Activated CD4-positive, alpha-beta T cell treated with anti-CD3 and anti-CD28 coated beads, Interleukin-10, Interleukin-2, amounts not matched to agents 100 ng/mL and 50 ng/mL, durations not matched to agents 16 hours and 8 hours (primary cell): ENCODE results near the gene EHD2.
"Not testable (repeated sequence)": the region's sequence is repeated elsewhere in the genome, so short reads cannot be mapped to it uniquely, and the experiment has no call there.

ENCODE experiments used
- DNase-seq: peaks from one replicate; pipeline ENCODE4 v3.0.0-alpha.2; 2020

EHD2 gene

GRCh38 chr19:47776568-47776967 lies 63.3 kb downstream of the EHD2 start:
- DNase-seq = no peak

- not testable (repeated sequence) for DNase-seq
These were observed 64.2 kb downstream of the EHD2 start for GRCh38 chr19:47777245-47778048.

GRCh38 chr19:47778049-47778953 lies 65.1 kb downstream of the EHD2 start, which contains the start of gene SELENOW:
Gene SELENOW (plus strand): TSS chr19:47778703. CDS start chr19:47778786, 83 bp downstream.
- DNase-seq = peak; percentile 87

- peak; percentile 31 for DNase-seq
These were observed 65.7 kb downstream of the EHD2 start for GRCh38 chr19:47778954-47779351.

GRCh38 chr19:47779524-47780214 lies 66.4 kb downstream of the EHD2 start:
- DNase-seq = no peak

- DNase-seq = no peak
These were observed 67.0 kb downstream of the EHD2 start for GRCh38 chr19:47780215-47780551.

DNA sequence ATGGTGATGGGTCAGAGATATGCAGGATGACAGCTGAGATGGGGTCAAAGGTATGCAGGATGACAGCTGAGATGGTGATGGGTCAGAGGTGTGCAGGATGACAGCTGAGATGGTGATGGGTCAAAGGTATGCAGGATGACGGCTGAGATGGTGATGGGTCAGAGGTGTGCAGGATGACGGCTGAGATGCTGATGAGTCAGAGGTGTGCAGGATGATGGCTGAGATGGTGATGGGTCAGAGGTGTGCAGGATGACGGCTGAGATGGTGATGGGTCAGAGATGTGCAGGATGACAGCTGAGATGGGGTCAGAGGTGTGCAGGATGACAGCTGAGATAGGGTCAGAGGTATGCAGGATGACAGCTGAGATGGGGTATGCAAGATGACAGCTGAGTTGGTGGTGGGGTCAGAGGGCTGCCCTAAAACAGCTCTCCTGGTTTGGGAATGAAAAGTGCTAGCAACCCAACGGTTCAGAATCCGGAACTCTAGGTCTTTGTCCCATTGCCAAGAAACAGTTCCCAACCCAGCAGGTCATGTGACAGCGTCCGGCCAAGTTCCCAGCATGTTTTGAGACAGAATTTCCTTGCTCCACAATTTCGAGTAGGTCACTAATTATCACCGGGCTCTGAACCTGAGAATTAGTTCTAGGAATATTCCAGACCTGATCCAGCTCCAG lies 68.5 kb downstream of the EHD2 start:
- no peak for DNase-seq

DNA sequence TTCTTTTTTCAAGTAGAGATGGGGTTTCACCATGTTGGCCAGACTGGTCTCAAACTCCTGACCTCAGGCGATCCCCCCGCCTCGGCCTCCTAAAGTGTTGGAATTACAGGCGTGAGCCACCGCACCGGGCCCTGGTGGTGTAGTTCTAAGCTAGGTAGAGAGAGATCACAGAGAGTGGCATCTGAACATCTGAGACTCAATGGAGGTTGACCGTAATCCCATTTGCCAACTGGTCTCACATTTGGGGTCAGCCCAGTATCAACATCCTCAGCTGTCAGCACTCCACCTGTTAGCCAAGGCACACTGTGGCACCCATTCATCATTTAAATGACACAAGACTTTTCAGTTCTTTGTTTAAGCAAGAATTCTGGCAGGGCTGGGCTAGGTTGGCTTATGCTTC lies 73.3 kb downstream of the EHD2 start:
- DNase-seq = no peak

- not testable (repeated sequence) for DNase-seq
These were observed 74.1 kb downstream of the EHD2 start for GRCh38 chr19:47787307-47787706.

- not testable (repeated sequence) for DNase-seq
These were observed 76.6 kb downstream of the EHD2 start for GRCh38 chr19:47789811-47790210.

- peak; percentile 86 for DNase-seq
These were observed 77.2 kb downstream of the EHD2 start for GRCh38 chr19:47790398-47790814.

DNA sequence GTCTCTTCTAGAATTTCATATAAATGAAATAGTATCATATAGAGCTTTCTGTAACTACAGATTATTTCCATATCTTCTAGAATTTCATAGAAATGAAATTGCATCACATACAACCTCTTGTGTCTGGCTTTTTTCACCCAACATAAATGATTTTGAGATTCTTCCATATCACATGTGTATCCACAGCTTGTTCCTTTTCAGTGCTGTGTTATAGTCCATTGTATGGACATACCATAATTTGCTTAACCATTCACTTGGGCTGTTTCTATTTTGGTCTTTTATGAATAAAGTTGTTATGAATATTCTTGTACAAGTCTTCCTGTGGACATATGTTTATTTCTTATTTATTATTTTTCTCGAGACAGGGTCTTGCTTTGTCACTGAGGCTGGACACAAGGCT lies 79.4 kb downstream of the EHD2 start:
- no peak for DNase-seq
